Fibroblast of lung (primary cell): ENCODE measurements around the gene STYX.

Experiments
- CTCF ChIP-seq, 2 donors: IDR thresholded peaks in 1 of 2; conservative IDR thresholded peaks in 1 of 2; 1 replicate in 1 of 2; 2 replicates in 1 of 2; pipeline ENCODE4 v1.5.1; 2011 to 2012; ENCODE audit warnings: low read length in 2 of 2, control low read depth in 1 of 2, inconsistent platforms in 1 of 2, low read depth in 1 of 2, mild to moderate bottlenecking in 1 of 2
- EZH2 ChIP-seq: IDR thresholded peaks from 2 replicates; pipeline ENCODE4 v1.5.1; 2012; ENCODE audit warnings: low read length, control low read depth, mild to moderate bottlenecking; ENCODE audit errors: missing control alignments

GRCh38 chr14:52693036-52693435 is 36.9 kb upstream of the STYX start:
- TF ChIP-seq CTCF (conservative IDR thresholded peaks at IDR 0.05 in 1 of 2, IDR thresholded peaks at IDR 0.05 in 1 of 2; ENCODE audit: low read depth in 1 of 2, low read length in 2 of 2) (no peak), EZH2 (no peak)
